PC-3 (cell line): Measurements from ENCODE around the gene SRGAP1. TPM values are rescaled to one million over a fixed set of nuclear protein-coding genes. Genes with fewer than 3 reads are reported as not detected.

Source experiments
- ATAC-seq: fragments of 200-7000 bp; cut with Tn5 transposase; 2 replicates; pipeline ENCODE4 v1.9.1; 2020; ENCODE audit warnings: mild to moderate bottlenecking, moderate library complexity
- BruUV-seq: library from RNA; stranded (reverse); fragments of 400-500 nt; replicated peaks from 2 replicates; lab custom pipeline; 2021; lab: Mats Ljungman, UMichigan
- CTCF ChIA-PET: fragments of 300-600 bp; sonication (Branson Sonifier 250); formaldehyde crosslinking; loops from one replicate; lab custom pipeline; 2022; ENCODE audit warnings: antibody characterized with exemption; lab: Charles Lee
- POLR2A ChIA-PET: fragments of 300-600 bp; sonication (Branson Sonifier 250); formaldehyde crosslinking; loops from one replicate; lab custom pipeline; 2022; ENCODE audit warnings: antibody characterized with exemption; ENCODE audit not compliant: unreplicated experiment; lab: Charles Lee
- DNase-seq: peaks from one replicate; pipeline ENCODE4 v3.0.0-alpha.2; 2015
- H2AFZ ChIP-seq: fragments of 300-600 bp; sonication (generic); 2 replicates; pipeline ENCODE4 v1.6.0; 2016; ENCODE audit warnings: antibody characterized with exemption, low read length
- H3F3A ChIP-seq: fragments of 300-600 bp; sonication (generic); one replicate; pipeline ENCODE4 v1.6.0; 2017; ENCODE audit warnings: antibody characterized with exemption, low read length, control low read depth, mild to moderate bottlenecking; ENCODE audit not compliant: unreplicated experiment
- H3K27ac ChIP-seq: fragments of 300-600 bp; sonication (generic); 2 replicates; pipeline ENCODE4 v1.5.1; 2016; ENCODE audit warnings: mild to moderate bottlenecking, low read length
- H3K27me3 ChIP-seq: fragments of 300-600 bp; sonication (generic); 2 replicates; pipeline ENCODE4 v1.6.1; 2016; ENCODE audit warnings: low read length, mixed read lengths
- H3K36me3 ChIP-seq: fragments of 300-600 bp; sonication (generic); 2 replicates; pipeline ENCODE4 v1.6.1; 2016; ENCODE audit warnings: low read depth, mixed run types, low read length, mixed read lengths
- H3K4me1 ChIP-seq: fragments of 300-600 bp; sonication (generic); 2 replicates; pipeline ENCODE4 v1.5.1; 2016; ENCODE audit warnings: low read length; ENCODE audit not compliant: insufficient read depth
- H3K4me2 ChIP-seq: fragments of 300-600 bp; sonication (generic); 2 replicates; pipeline ENCODE4 v1.6.0; 2016; ENCODE audit warnings: low read length
- H3K4me3 ChIP-seq: fragments of 300-600 bp; sonication (generic); 2 replicates; pipeline ENCODE4 v1.5.1; 2016; ENCODE audit warnings: mild to moderate bottlenecking, low read length, mixed read lengths
- H3K79me2 ChIP-seq: fragments of 300-600 bp; sonication (generic); 2 replicates; pipeline ENCODE4 v1.6.1; 2017; ENCODE audit warnings: low read length, mixed read lengths
- H3K9ac ChIP-seq: fragments of 300-600 bp; sonication (generic); 2 replicates; pipeline ENCODE4 v1.6.0; 2016; ENCODE audit warnings: mild to moderate bottlenecking, low read length
- H3K9me2 ChIP-seq: fragments of 300-600 bp; sonication (generic); replicated peaks from 2 replicates; pipeline ENCODE4 v1.6.1; 2016; ENCODE audit warnings: mixed run types, low read length, mixed read lengths
- H3K9me3 ChIP-seq: fragments of 300-600 bp; sonication (generic); 2 replicates; pipeline ENCODE4 v1.6.1; 2016; ENCODE audit warnings: low read length, mixed read lengths
- H4K20me1 ChIP-seq: fragments of 300-600 bp; sonication (generic); 2 replicates; pipeline ENCODE4 v1.6.1; 2016; ENCODE audit warnings: low read length, mixed read lengths
- CTCF ChIP-seq: fragments of 300-600 bp; sonication (generic); conservative IDR thresholded peaks from 2 replicates; pipeline ENCODE4 v1.5.1; 2017; ENCODE audit warnings: antibody characterized with exemption, low read depth, mild to moderate bottlenecking, low read length
- EZH2 ChIP-seq: fragments of 300-600 bp; sonication (generic); IDR thresholded peaks from one replicate; pipeline ENCODE4 v1.6.1; 2017; ENCODE audit warnings: antibody characterized with exemption, mild to moderate bottlenecking, low read length; ENCODE audit not compliant: unreplicated experiment
- EZH2phosphoT487 ChIP-seq: fragments of 300-600 bp; sonication (generic); IDR thresholded peaks from 2 replicates; pipeline ENCODE4 v1.6.1; 2018; ENCODE audit warnings: mild to moderate bottlenecking, antibody characterized with exemption, low read length, borderline replicate concordance
- intact Hi-C: fragments of 100-400 bp; cut with micrococcal nuclease; formaldehyde crosslinking; loops from 2 replicates; pipeline ENCODE4 v1.9.0; 2023
- total RNA-seq: library from RNA; depleted of rRNA; stranded (reverse); fragments of >200 nt; gene quantifications from 2 replicates; pipeline ENCODE4 v1.2.3, GENCODE V29; 2014

SRGAP1 gene
- total RNA-seq, 1 experiment from 2014 or later: 11.0 TPM

DNA sequence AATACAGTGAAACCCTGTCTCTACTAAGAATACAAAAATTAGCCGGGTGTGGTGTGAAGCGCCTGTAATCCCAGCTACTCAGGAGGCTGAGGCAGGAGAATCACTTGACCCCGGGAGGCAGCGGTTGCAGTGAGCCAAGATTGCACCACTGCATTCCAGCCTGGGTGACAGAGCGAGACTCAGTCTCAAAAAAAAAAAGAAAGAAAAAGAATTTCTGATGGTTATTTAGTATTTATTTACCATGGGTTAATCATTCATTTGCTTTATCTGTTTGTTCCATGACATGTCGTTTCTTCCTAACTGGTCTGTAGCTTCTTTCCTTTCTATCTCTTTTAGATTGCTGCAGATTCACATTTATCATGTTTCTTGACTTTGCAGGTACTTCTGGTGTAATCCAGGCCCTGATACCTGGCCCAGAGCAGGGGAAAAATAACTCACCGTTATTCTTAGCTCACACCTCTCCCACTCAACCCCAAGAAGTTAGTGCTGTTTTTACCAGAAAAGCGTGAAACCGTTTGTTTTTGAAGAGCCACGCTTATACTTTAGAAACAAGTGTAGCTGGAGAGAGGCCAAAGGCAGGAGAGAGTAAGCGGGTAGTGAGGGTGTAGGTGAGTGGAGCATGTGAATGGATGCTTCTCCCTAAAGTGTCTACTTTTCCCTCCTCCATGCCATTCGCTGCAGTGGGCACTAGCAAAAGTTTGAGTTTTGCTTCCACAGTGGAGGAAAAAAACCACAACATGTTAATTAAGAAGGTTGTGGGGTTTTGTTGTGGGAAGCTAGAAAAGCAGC, 45.4 kb downstream of the SRGAP1 start:
- Histone ChIP-seq H4K20me1 (no peaks in the 10 kb centered on the region), H3K9me3 (no peaks in the 10 kb centered on the region), H3K27me3 (no peaks in the 10 kb centered on the region), H3K9me2 (no peaks in the 10 kb centered on the region), H3F3A (no peaks in the 10 kb centered on the region), H3K4me3 (no peak overlapping the region), H3K4me2 (no peak overlapping the region), H2AFZ (no peak overlapping the region), H3K9ac (no peak overlapping the region), H3K27ac (no peak overlapping the region), H3K79me2 (peaks cover 91% of the 10 kb centered on the region), H3K36me3 (0 out of 2 replicates have a peak, but pooled peaks cover 3% of the 10 kb centered on the region), H3K4me1 (0 out of 2 replicates have a peak, but pooled peaks cover 5% of the 10 kb centered on the region)
- DNase-seq (no peak), ATAC-seq (no peak)
- TF ChIP-seq EZH2phosphoT487: no peak
- no peak for TF ChIP-seq EZH2
- no peak for TF ChIP-seq CTCF
- ChIA-PET CTCF (no interaction called here), POLR2A (no interaction called here)
- no TSS peak for BruUV-seq
- intact Hi-C loops: no loop called here

GRCh38 chr12:63893170-63893569, 48.7 kb downstream of the SRGAP1 start:
- POLR2A ChIA-PET: interaction anchor here (0.5 kb wide), 1 partner anchor 85 kb away, joined by 3 read pairs; no protein-coding TSS in a partner anchor
- DNase-seq (no peak), ATAC-seq (no peak)
- CTCF ChIA-PET: no interaction called here
- Histone ChIP-seq H4K20me1 (no peaks in the 10 kb centered on the region), H3F3A (no peaks in the 10 kb centered on the region), H3K9ac (no peak overlapping the region), H3K36me3 (no peaks in the 10 kb centered on the region), H3K27ac (no peak overlapping the region), H3K9me2 (no peaks in the 10 kb centered on the region), H3K4me2 (no peak overlapping the region), H2AFZ (no peak overlapping the region), H3K4me1 (peaks cover 11% of the 10 kb centered on the region), H3K9me3 (no peaks in the 10 kb centered on the region), H3K27me3 (no peaks in the 10 kb centered on the region), H3K79me2 (peaks cover 96% of the 10 kb centered on the region), H3K4me3 (no peak overlapping the region)
- BruUV-seq: no TSS peak
- intact Hi-C loops: no loop called here
- TF ChIP-seq CTCF (no peak), EZH2phosphoT487 (no peak), EZH2 (no peak)

GRCh38 chr12:63894132-63894531, 49.6 kb downstream of the SRGAP1 start:
- Histone ChIP-seq H3F3A (no peaks in the 10 kb centered on the region), H3K79me2 (peaks cover 96% of the 10 kb centered on the region), H4K20me1 (no peaks in the 10 kb centered on the region)

More at GRCh38 chr12:63894132-63894531, 49.6 kb downstream of the SRGAP1 start:
- no peaks in the 10 kb centered on the region for H3K27me3 ChIP-seq
- H3K9me2 ChIP-seq: no peaks in the 10 kb centered on the region
- intact Hi-C loops: no loop called here
- CTCF ChIA-PET: no interaction called here
- H3K27ac ChIP-seq: no peak overlapping the region
- ATAC-seq (no peak), DNase-seq (no peak)
- no peaks in the 10 kb centered on the region for H3K36me3 ChIP-seq
- H3K4me2 ChIP-seq: no peak overlapping the region
- H3K9ac ChIP-seq: no peak overlapping the region
- H3K4me1 ChIP-seq: peaks cover 7% of the 10 kb centered on the region
- no peak overlapping the region for H3K4me3 ChIP-seq
- BruUV-seq: no TSS peak
- no peaks in the 10 kb centered on the region for H3K9me3 ChIP-seq
- POLR2A ChIA-PET: no interaction called here
- TF ChIP-seq EZH2phosphoT487 (no peak), EZH2 (no peak), CTCF (no peak)
- no peak overlapping the region for H2AFZ ChIP-seq
